Adrenal gland (tissue), 12 donors: Measurements from ENCODE around the gene EFS. TPM values are rescaled to one million over a fixed set of nuclear protein-coding genes. Genes with fewer than 3 reads are reported as not detected.

Experiments
- DNase-seq, 7 donors: peaks; one replicate each; pipeline ENCODE4 v3.0.0-alpha.2; 2019 to 2020
- H3K27ac ChIP-seq, 5 donors: fragments of 200-600 bp; sonication (generic) in 4 of 5; 1 replicate in 3 of 5; 2 replicates in 2 of 5; pipeline versions ENCODE4 v1.5.1 to v1.8.0; 2016 to 2020; ENCODE audit warnings: mild to moderate bottlenecking in 1 of 5
- H3K27me3 ChIP-seq: fragments of 200-600 bp; 2 replicates; pipeline ENCODE4 v1.8.0; 2021
- H3K36me3 ChIP-seq, 2 donors: fragments of 200-600 bp; replicated peaks in 1 of 2; 1 replicate in 1 of 2; 2 replicates in 1 of 2; pipeline versions ENCODE4 v1.5.1 to v1.8.0; 2018 to 2022
- H3K4me1 ChIP-seq, 2 donors: fragments of 200-600 bp; replicated peaks in 1 of 2; 1 replicate in 1 of 2; 2 replicates in 1 of 2; pipeline versions ENCODE4 v1.5.1 to v1.8.0; 2018 to 2021
- H3K4me3 ChIP-seq, 4 donors: fragments of 200-600 bp; sonication (generic) in 3 of 4; one replicate each; pipeline ENCODE4 v1.5.1; 2016 to 2018
- H3K9me3 ChIP-seq, 3 donors: fragments of 200-600 bp; sonication (generic) in 1 of 3; replicated peaks in 1 of 3; 1 replicate in 2 of 3; 2 replicates in 1 of 3; pipeline versions ENCODE4 v1.5.1 to v1.8.0; 2016 to 2021
- POLR2A ChIP-seq, 2 donors: fragments of 450-650 bp; IDR thresholded peaks; one replicate each; pipeline ENCODE4 v1.6.1; 2017; ENCODE audit warnings: antibody characterized with exemption in 2 of 2, mild to moderate bottlenecking in 2 of 2, moderate library complexity in 1 of 2
- WGBS, 4 donors: extraction: QIAGEN DNeasy Blood & Tissue Kit in 2 of 4; methylation state at CpG; one replicate each; pipeline versions ENCODE4 v1.1.5 to v1.1.7; 2013 to 2017; 5-methylcytosine and 5-hydroxymethylcytosine counted together
- intact Hi-C, 2 donors: fragments of 100-400 bp; cut with DNase I; formaldehyde crosslinking; loops; one replicate each; pipeline versions ENCODE4 v1.14.1 to v1.15.0; 2022 to 2023
- polyA plus RNA-seq, 3 donors: library from polyadenylated mRNA; stranded (reverse); fragments of 200-250 nt in 2 of 3; fragments of 350-450 nt in 1 of 3; fragmentation: Illumina TruSeq in 1 of 3; extraction: RNeasy Lipid Tissue Mini Kit (QIAGEN cat#74804) in 1 of 3; gene quantifications; one replicate each; pipeline ENCODE4 v1.2.3, GENCODE V29; 2013 to 2014
- total RNA-seq, 9 donors: library from RNA; depleted of rRNA in 4 of 9; stranded (reverse); fragments of >200 nt in 4 of 9; fragments of 120-200 nt in 1 of 9; fragmentation: NEBNext Ultra II Directional in 1 of 9; extraction: Animal tissue kit (Norgen Biotek cat#: 25700) in 1 of 9; gene quantifications; one replicate each; pipeline versions ENCODE4 v1.1.0 to v1.2.4, GENCODE V29; 2013 to 2023
- TF ChIP-seq, protein P1 (sequence below), 6 experiments: fragments of 450-650 bp in 4 of 6; fragments of 200-600 bp in 2 of 6; sonication (generic) in 1 of 6; IDR thresholded peaks; 1 replicate in 5 of 6; 2 replicates in 1 of 6; pipeline versions ENCODE4 v1.5.1 to v1.8.0; 2016 to 2021; ENCODE audit warnings: antibody characterized with exemption in 6 of 6, mild to moderate bottlenecking in 2 of 6, moderate library complexity in 1 of 6
- donor health status: healthy with polysubstance abuse.
- donor health status: Bipolar disorder and iron deficiency.
- donor health status: DM: yes; HTN: yes; CAD: no.
- donor health status: DM: no; HTN: no; CAD: no.
- donor health status: DM: no; HTN: no; CAD: no.
- donor health status: DM: yes; HTN: yes; CAD: no.

Gene EFS
- total and polyA plus RNA-seq, 12 donors, result 2.1 to 49.4 (median 4.1) TPM

DNA sequence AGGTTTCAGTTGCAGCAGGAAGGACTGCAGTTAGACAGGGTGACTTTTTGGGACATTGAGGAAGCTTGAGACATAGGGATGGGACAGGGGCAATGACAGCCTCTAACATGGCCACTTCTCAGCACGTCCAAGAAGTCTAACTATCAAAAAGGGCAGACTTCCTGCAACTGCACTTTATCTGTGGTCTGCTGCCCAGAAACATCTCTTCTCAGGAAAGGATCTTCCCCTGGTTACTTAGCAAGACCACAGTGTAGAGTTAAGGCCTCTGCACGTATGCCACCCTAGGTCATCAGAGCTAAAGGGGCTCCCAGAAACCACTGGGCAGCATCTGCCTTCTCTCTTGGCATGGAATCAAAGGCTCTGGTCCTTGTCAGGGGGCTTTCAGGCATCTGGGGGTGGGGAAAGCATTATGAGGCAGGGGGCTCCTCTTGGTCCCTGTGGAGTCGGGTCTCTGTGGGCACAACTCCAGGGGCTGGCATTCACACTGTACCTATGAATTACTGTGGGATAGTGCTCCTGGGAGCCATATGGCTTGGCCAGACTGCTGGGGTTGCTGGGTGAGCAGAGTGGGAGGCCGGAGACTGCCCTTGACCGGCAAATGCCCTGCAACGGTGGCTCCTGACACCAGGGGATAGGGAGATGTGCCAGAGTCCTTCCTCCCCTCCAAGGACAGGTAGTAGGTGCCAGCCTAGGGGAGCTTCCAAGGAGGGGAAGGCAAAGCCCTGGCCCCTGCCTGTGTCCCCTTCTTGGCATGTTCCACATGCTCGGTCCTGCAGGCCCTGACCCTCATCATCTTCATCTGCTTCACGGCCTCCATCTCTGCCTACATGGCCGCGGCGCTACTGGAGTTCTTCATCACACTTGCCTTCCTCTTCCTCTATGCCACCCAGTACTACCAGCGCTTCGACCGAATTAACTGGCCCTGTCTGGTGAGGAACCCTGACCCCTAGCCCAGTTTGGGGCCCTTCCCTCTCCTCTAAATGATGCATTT, 12.9 kb upstream of the EFS start:
- intact Hi-C loops, result loop anchor here in 1 of 2 donors (2.0 to 5.0 kb wide), 2 partner anchors 49 to 111 kb away; no protein-coding TSS in a partner anchor
- TF ChIP-seq, protein P1, sequence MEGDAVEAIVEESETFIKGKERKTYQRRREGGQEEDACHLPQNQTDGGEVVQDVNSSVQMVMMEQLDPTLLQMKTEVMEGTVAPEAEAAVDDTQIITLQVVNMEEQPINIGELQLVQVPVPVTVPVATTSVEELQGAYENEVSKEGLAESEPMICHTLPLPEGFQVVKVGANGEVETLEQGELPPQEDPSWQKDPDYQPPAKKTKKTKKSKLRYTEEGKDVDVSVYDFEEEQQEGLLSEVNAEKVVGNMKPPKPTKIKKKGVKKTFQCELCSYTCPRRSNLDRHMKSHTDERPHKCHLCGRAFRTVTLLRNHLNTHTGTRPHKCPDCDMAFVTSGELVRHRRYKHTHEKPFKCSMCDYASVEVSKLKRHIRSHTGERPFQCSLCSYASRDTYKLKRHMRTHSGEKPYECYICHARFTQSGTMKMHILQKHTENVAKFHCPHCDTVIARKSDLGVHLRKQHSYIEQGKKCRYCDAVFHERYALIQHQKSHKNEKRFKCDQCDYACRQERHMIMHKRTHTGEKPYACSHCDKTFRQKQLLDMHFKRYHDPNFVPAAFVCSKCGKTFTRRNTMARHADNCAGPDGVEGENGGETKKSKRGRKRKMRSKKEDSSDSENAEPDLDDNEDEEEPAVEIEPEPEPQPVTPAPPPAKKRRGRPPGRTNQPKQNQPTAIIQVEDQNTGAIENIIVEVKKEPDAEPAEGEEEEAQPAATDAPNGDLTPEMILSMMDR (IDR thresholded peaks at IDR 0.05), result no peak
- no peak for TF ChIP-seq POLR2A (IDR thresholded peaks at IDR 0.05)

GRCh38 chr14:23377198-23377550, 12.2 kb upstream of the EFS start:
- Histone ChIP-seq H3K36me3 (no peaks in the 10 kb centered on the region), H3K4me3 (no peak overlapping the region), H3K27me3 (no peaks in the 10 kb centered on the region), H3K27ac (no peak overlapping the region), H3K9me3 (no peaks in the 10 kb centered on the region), H3K4me1 (no peaks in the 10 kb centered on the region)
- TF ChIP-seq, protein P1 (IDR thresholded peaks at IDR 0.05), result no peak
- no peak for TF ChIP-seq POLR2A (IDR thresholded peaks at IDR 0.05)
- DNase-seq, result no peak
- intact Hi-C loops, result loop anchor here in 1 of 2 donors (5.0 kb wide), 1 partner anchor 110 kb away; no protein-coding TSS in a partner anchor
- WGBS, 4 donors, result 44 to 67% (median 65%) methylated on average over 11 of the region's 11 CpGs

More for the DNA sequence above, 12.9 kb upstream of the EFS start:
- no peaks in the 10 kb centered on the region for H3K27me3 ChIP-seq
- no peaks in the 10 kb centered on the region for H3K9me3 ChIP-seq
- H3K4me3 ChIP-seq, result no peak overlapping the region
- DNase-seq, result no peak
- 77 to 92% (median 84%) methylated on average over 8 to 14 of the region's 14 CpGs for WGBS, 4 donors
- H3K4me1 ChIP-seq, result no peaks in the 10 kb centered on the region
- no peak overlapping the region for H3K27ac ChIP-seq
- H3K36me3 ChIP-seq, result no peaks in the 10 kb centered on the region

- no peaks in the 10 kb centered on the region for H3K27me3 ChIP-seq
- no peaks in the 10 kb centered on the region for H3K9me3 ChIP-seq
- intact Hi-C loops, result loop anchor here in 1 of 2 donors (5.0 kb wide), 1 partner anchor 109 kb away; no protein-coding TSS in a partner anchor
- H3K27ac ChIP-seq, result no peak within 1 kb of the TSS
- no peaks in the 10 kb centered on the region for H3K4me1 ChIP-seq
- TF ChIP-seq POLR2A (IDR thresholded peaks at IDR 0.05), result no peak
- TF ChIP-seq, protein P1 (IDR thresholded peaks at IDR 0.05), result no peak
- no peaks in the 10 kb centered on the region for H3K36me3 ChIP-seq
- H3K4me3 ChIP-seq, result no peak within 1 kb of the TSS
- no peak for DNase-seq
- WGBS, 4 donors, result 53 to 65% (median 58%) methylated on average over 13 of the region's 13 CpGs
Measured at GRCh38 chr14:23376482-23377197, 11.7 kb upstream of the EFS start, which contains the start of gene CMTM5. CMTM5 (plus strand) TSS chr14:23377046; CDS start chr14:23377252, 206 bp downstream.
